AG10803 (cell line): ENCODE results near the gene SNRNP70.

Experiments used
- DNase-seq: peaks from one replicate; pipeline ENCODE4 v3.0.0; 2010; ENCODE audit warnings: low read depth
- H3K4me3 ChIP-seq: 2 replicates; pipeline ENCODE4 v1.5.1; 2011; ENCODE audit warnings: mild to moderate bottlenecking, low read length, control low read depth
- TF ChIP-seq, protein P1 (sequence below): conservative IDR thresholded peaks from 2 replicates; pipeline ENCODE4 v1.5.1; 2011; ENCODE audit warnings: mild to moderate bottlenecking, low read length, control low read depth, inconsistent platforms

The SNRNP70 gene

DNA sequence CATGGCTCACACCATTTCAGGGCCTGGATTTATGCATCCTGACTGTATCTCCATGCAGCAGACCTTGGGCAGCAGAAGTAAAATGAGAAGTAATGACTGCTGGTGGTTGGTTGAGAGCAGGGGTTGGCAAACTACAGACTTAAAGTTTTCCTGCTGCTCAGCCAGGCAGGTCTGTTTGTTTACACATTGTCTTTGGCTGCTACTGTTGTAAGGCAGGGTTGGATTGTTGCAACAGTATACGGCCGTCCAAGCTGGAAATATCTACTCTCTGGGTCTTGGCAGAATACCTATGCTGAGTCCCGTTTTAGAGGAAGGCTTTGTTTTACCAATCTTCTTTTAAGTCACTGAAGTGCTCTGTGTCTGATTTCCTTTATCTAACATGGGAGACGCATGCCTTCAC is 13.5 kb downstream of the SNRNP70 start:
- DNase-seq = no peak
- TF ChIP-seq, protein P1, sequence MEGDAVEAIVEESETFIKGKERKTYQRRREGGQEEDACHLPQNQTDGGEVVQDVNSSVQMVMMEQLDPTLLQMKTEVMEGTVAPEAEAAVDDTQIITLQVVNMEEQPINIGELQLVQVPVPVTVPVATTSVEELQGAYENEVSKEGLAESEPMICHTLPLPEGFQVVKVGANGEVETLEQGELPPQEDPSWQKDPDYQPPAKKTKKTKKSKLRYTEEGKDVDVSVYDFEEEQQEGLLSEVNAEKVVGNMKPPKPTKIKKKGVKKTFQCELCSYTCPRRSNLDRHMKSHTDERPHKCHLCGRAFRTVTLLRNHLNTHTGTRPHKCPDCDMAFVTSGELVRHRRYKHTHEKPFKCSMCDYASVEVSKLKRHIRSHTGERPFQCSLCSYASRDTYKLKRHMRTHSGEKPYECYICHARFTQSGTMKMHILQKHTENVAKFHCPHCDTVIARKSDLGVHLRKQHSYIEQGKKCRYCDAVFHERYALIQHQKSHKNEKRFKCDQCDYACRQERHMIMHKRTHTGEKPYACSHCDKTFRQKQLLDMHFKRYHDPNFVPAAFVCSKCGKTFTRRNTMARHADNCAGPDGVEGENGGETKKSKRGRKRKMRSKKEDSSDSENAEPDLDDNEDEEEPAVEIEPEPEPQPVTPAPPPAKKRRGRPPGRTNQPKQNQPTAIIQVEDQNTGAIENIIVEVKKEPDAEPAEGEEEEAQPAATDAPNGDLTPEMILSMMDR = no peak
- no peak overlapping the region for H3K4me3 ChIP-seq

- no peak for DNase-seq
- no peak overlapping the region for H3K4me3 ChIP-seq
- TF ChIP-seq, protein P1 = no peak
These were observed 15.9 kb downstream of the SNRNP70 start for GRCh38 chr19:49101160-49101559.

GRCh38 chr19:49102303-49102702 is 17.1 kb downstream of the SNRNP70 start:
- TF ChIP-seq, protein P1 = no peak
- no peak for DNase-seq
- H3K4me3 ChIP-seq = no peak overlapping the region

DNA sequence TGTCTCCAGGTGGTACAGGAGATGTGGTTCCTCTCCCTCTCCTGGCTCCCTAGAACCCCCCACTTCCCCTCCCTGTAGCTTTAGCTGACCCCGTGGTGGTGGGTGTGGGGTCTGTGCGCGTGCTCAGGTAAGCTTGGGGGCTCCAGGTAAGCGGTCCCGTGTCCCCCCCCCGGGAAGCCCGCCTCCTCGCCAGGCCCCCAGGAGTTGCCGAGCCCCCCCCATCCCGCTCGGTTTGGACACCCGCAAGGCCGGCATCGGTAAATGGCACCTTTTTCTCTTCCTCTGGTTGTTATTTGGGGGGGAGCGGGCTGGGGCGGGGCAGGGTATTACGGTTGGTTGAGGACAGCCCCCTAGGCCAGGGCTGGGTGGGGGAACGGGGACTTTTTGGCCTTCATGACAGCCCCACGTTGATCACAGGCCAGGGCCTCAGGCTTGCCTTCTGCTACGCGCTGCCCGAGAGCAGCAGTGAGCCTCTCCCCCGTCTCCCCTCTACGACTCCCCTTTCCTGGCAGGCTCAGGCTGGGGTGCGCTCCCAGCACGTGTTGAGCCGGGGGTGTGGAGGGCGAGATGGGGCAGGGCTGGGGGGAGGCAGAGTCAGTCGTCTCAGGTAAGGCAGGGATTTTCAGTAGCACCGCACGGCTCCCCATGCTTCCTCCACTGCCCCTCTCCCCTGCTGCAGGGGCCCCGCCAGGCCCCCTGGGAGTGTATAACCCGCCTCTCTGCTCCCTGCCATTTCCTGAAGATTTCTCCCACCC is 18.3 kb downstream of the SNRNP70 start:
- TF ChIP-seq, protein P1 = no peak
- H3K4me3 ChIP-seq = no peak overlapping the region
- DNase-seq = no peak

GRCh38 chr19:49104229-49104864 is 19.1 kb downstream of the SNRNP70 start:
- DNase-seq = no peak
- H3K4me3 ChIP-seq = no peak overlapping the region
- TF ChIP-seq, protein P1 = no peak

DNA sequence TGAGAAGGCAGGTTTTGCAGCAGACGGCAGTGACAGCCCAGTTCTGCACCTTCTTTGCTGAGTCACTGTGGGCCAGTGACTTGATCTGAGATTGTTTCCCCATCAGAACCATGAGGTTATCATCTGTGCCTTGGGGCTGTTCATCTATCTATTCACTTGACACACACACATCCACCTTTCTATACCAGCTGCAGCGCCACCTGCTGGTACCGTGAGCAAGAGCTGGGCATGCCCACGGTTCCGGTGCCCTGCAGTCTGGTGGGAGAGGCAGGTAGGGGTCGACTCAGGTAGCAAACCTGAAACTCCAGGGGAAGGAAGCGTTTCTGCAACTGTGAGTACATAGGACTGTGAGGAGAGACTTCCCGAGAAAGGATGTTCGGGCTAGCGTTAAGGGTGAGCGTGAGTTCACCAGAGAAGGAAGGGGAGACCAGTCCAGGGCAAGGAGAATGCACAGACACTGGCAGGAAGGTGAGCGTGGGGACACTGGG is 21.4 kb downstream of the SNRNP70 start:
- no peak overlapping the region for H3K4me3 ChIP-seq
- TF ChIP-seq, protein P1 = peak; percentile 72
- peak; percentile 50 for DNase-seq
